GM23338 (cell line): ENCODE data around the gene TXNDC12. TPM values are rescaled to one million over a fixed set of nuclear protein-coding genes. Genes with fewer than 3 reads are reported as not detected.

Source experiments
- ATAC-seq: fragments of 200-7000 bp; cut with Tn5 transposase; 3 replicates; pipeline ENCODE4 v1.9.1; 2020
- DNase-seq: peaks from one replicate; pipeline ENCODE4 v3.0.0-alpha.2; 2015; ENCODE audit warnings: low spot score
- H2AFZ ChIP-seq: fragments of 200-600 bp; sonication (generic); 2 replicates; pipeline ENCODE4 v1.8.0; 2016; ENCODE audit warnings: antibody characterized with exemption, mild to moderate bottlenecking, moderate library complexity
- H3F3A ChIP-seq: fragments of 200-600 bp; sonication (generic); replicated peaks from 2 replicates; pipeline ENCODE4 v1.8.0; 2017; ENCODE audit warnings: antibody characterized with exemption, mixed run types, low read depth
- H3K27ac ChIP-seq: fragments of 200-600 bp; sonication (generic); 2 replicates; pipeline ENCODE4 v1.6.1; 2016; ENCODE audit warnings: low read depth
- H3K27me3 ChIP-seq: fragments of 200-600 bp; sonication (generic); 2 replicates; pipeline ENCODE4 v1.8.0; 2016; ENCODE audit warnings: mild to moderate bottlenecking, mixed run types, moderate library complexity; ENCODE audit not compliant: insufficient read depth
- H3K36me3 ChIP-seq: fragments of 200-600 bp; sonication (generic); 2 replicates; pipeline ENCODE4 v1.8.0; 2016; ENCODE audit warnings: mild to moderate bottlenecking; ENCODE audit not compliant: insufficient read depth
- H3K4me1 ChIP-seq: fragments of 200-600 bp; sonication (generic); 2 replicates; pipeline ENCODE4 v1.8.0; 2016; ENCODE audit warnings: mild to moderate bottlenecking, moderate library complexity; ENCODE audit not compliant: insufficient read depth
- H3K4me2 ChIP-seq: fragments of 200-600 bp; sonication (generic); 2 replicates; pipeline ENCODE4 v1.7.1; 2017; ENCODE audit warnings: mixed run types
- H3K4me3 ChIP-seq: fragments of 200-600 bp; sonication (generic); 2 replicates; pipeline ENCODE4 v1.6.1; 2016; ENCODE audit warnings: mixed run types
- H3K79me2 ChIP-seq: fragments of 200-600 bp; sonication (generic); replicated peaks from 2 replicates; pipeline ENCODE4 v1.8.0; 2017; ENCODE audit warnings: mild to moderate bottlenecking; ENCODE audit not compliant: insufficient read depth
- H3K9me2 ChIP-seq: fragments of 200-600 bp; sonication (generic); 2 replicates; pipeline ENCODE4 v1.8.0; 2017; ENCODE audit not compliant: insufficient read depth
- H4K20me1 ChIP-seq: fragments of 200-600 bp; sonication (generic); replicated peaks from 2 replicates; pipeline ENCODE4 v1.8.0; 2017; ENCODE audit warnings: mild to moderate bottlenecking; ENCODE audit not compliant: insufficient read depth
- H3K27ac Mint-ChIP-seq: 2 replicates; pipeline ENCODE4 v1.8.0; 2020; ENCODE audit warnings: inconsistent platforms, mild to moderate bottlenecking, moderate library complexity, mixed read lengths
- H3K27me3 Mint-ChIP-seq: 3 replicates; pipeline ENCODE4 v1.8.0; 2022; ENCODE audit warnings: low read depth, mild to moderate bottlenecking, moderate library complexity, mixed read lengths, inconsistent platforms; ENCODE audit not compliant: insufficient read depth, poor library complexity
- H3K36me3 Mint-ChIP-seq: 3 replicates; pipeline ENCODE4 v1.8.0; 2021; ENCODE audit warnings: low read depth, mild to moderate bottlenecking, inconsistent platforms, moderate library complexity, mixed read lengths
- H3K4me1 Mint-ChIP-seq: 3 replicates; pipeline ENCODE4 v1.8.0; 2020; ENCODE audit warnings: mild to moderate bottlenecking, inconsistent platforms, mixed read lengths
- H3K4me3 Mint-ChIP-seq: 3 replicates; pipeline ENCODE4 v1.8.0; 2021; ENCODE audit warnings: moderate library complexity, mild to moderate bottlenecking, inconsistent platforms, mixed read lengths
- H3K9me3 Mint-ChIP-seq: 3 replicates; pipeline ENCODE4 v1.8.0; 2020; ENCODE audit warnings: moderate library complexity, mild to moderate bottlenecking, inconsistent platforms, mixed read lengths
- CREB1 ChIP-seq: fragments of 250-450 bp; sonication (Bioruptor Pico); IDR thresholded peaks from 2 replicates; pipeline ENCODE4 v1.5.0; 2020; ENCODE audit warnings: low read depth, mild to moderate bottlenecking, moderate library complexity
- CTCF ChIP-seq, 2 experiments: fragments of 200-600 bp in 1 of 2; sonication (generic) in 1 of 2; conservative IDR thresholded peaks; 2 replicates each; pipeline versions ENCODE4 v1.5.1 to v1.6.1; 2016 to 2017; ENCODE audit warnings: antibody characterized with exemption in 2 of 2, low read depth in 2 of 2, mild to moderate bottlenecking in 2 of 2, moderate library complexity in 1 of 2
- ETS1 ChIP-seq: IDR thresholded peaks from 2 replicates; pipeline ENCODE4 v1.6.1; 2016; ENCODE audit warnings: antibody characterized with exemption
- EZH2 ChIP-seq: fragments of 200-600 bp; sonication (generic); IDR thresholded peaks from one replicate; pipeline ENCODE4 v1.8.0; 2017; ENCODE audit warnings: antibody characterized with exemption, mild to moderate bottlenecking, low read depth; ENCODE audit not compliant: unreplicated experiment
- EZH2phosphoT487 ChIP-seq: fragments of 200-600 bp; sonication (generic); IDR thresholded peaks from one replicate; pipeline ENCODE4 v1.8.1; 2018; ENCODE audit warnings: antibody characterized with exemption; ENCODE audit not compliant: unreplicated experiment
- JUNB ChIP-seq: IDR thresholded peaks from one replicate; pipeline ENCODE4 v1.6.1; 2016; ENCODE audit warnings: antibody characterized with exemption; ENCODE audit not compliant: unreplicated experiment
- NANOG ChIP-seq: IDR thresholded peaks from 2 replicates; pipeline ENCODE4 v1.6.1; 2016; ENCODE audit warnings: antibody characterized with exemption, borderline replicate concordance
- POLR2AphosphoS5 ChIP-seq: IDR thresholded peaks from 2 replicates; pipeline ENCODE4 v1.6.1; 2016; ENCODE audit warnings: antibody characterized with exemption, low read depth
- REST ChIP-seq: IDR thresholded peaks from one replicate; pipeline ENCODE4 v1.6.1; 2018; ENCODE audit warnings: antibody characterized with exemption; ENCODE audit not compliant: unreplicated experiment
- STAT1 ChIP-seq: IDR thresholded peaks from one replicate; pipeline ENCODE4 v1.6.1; 2016; ENCODE audit warnings: antibody characterized with exemption; ENCODE audit not compliant: unreplicated experiment
- ZNF114 ChIP-seq: fragments of 250-450 bp; sonication (Bioruptor Pico); IDR thresholded peaks from 2 replicates; pipeline ENCODE4 v1.5.0; 2020; ENCODE audit warnings: mild to moderate bottlenecking, moderate library complexity
- ZNF331 ChIP-seq: fragments of 250-450 bp; sonication (Bioruptor Pico); IDR thresholded peaks from 2 replicates; pipeline ENCODE4 v1.5.0; 2020; ENCODE audit warnings: low read depth, mild to moderate bottlenecking, moderate library complexity
- ZNF462 ChIP-seq: fragments of 250-450 bp; sonication (Bioruptor Pico); IDR thresholded peaks from 2 replicates; pipeline ENCODE4 v1.5.0; 2020; ENCODE audit warnings: mild to moderate bottlenecking, moderate library complexity
- polyA plus RNA-seq: library from polyadenylated mRNA; unstranded; fragments of >200 nt; fragmentation: Nextera tagmentation; extraction: Ambion mirVana; gene quantifications from 2 replicates; pipeline ENCODE4 v1.2.1, GENCODE V29; 2016
- total RNA-seq: library from RNA; depleted of rRNA; stranded (reverse); fragments of >200 nt; shearing (Covaris generic); gene quantifications from 2 replicates; pipeline ENCODE4 v1.2.3, GENCODE V29; 2014

TXNDC12 gene
- total and polyA plus RNA-seq, 2 experiments from 2014 or later, result 68.9 to 88.2 TPM

- no peak overlapping the region for H2AFZ ChIP-seq
- peaks cover 41% of the 10 kb centered on the region for H4K20me1 ChIP-seq
- TF ChIP-seq STAT1 (no peak), ETS1 (no peak), REST (no peak), EZH2 (no peak), ZNF462 (CRISPR knock-in tag) (no peak), ZNF114 (no peak), NANOG (no peak), CREB1 (CRISPR knock-in tag) (no peak), EZH2phosphoT487 (no peak), POLR2AphosphoS5 (no peak), CTCF (conservative IDR thresholded peaks at IDR 0.05; ENCODE audit: low read depth in 2 of 2) (no peak), JUNB (no peak), ZNF331 (CRISPR knock-in tag) (no peak)
- H3K36me3 Mint-ChIP-seq, result peaks cover 60% of the 10 kb centered on the region
- H3F3A ChIP-seq, result 0 out of 2 replicates have a peak, but pooled peaks cover 8% of the 10 kb centered on the region
- no peaks in the 10 kb centered on the region for H3K9me3 Mint-ChIP-seq
- H3K27me3 ChIP-seq, result no peaks in the 10 kb centered on the region
- DNase-seq, result no peak
- ATAC-seq, result no peak
- H3K36me3 ChIP-seq, result peaks cover 4% of the 10 kb centered on the region; the same call in 1 of the 2 replicates
- no peak overlapping the region for H3K4me3 Mint-ChIP-seq
- H3K4me2 ChIP-seq, result no peak overlapping the region
- H3K27me3 Mint-ChIP-seq, result peaks cover 3% of the 10 kb centered on the region
- H3K27ac Mint-ChIP-seq, result no peak overlapping the region
- no peak overlapping the region for H3K4me3 ChIP-seq
- H3K79me2 ChIP-seq, result peaks cover 87% of the 10 kb centered on the region
- no peaks in the 10 kb centered on the region for H3K9me2 ChIP-seq
- H3K4me1 Mint-ChIP-seq, result no peaks in the 10 kb centered on the region
- H3K4me1 ChIP-seq, result no peaks in the 10 kb centered on the region
- no peak overlapping the region for H3K27ac ChIP-seq
Measured at GRCh38 chr1:52072291-52072690, 17.3 kb upstream of the TXNDC12 start.
